GM18520 (cell line): ENCODE data around the gene LONRF2.

ENCODE experiments used
- ATAC-seq: cut with Tn5 transposase; IDR thresholded peaks from one replicate; pipeline ENCODE4 v1.9.1; 2021; ENCODE audit not compliant: unreplicated experiment

Gene LONRF2

DNA sequence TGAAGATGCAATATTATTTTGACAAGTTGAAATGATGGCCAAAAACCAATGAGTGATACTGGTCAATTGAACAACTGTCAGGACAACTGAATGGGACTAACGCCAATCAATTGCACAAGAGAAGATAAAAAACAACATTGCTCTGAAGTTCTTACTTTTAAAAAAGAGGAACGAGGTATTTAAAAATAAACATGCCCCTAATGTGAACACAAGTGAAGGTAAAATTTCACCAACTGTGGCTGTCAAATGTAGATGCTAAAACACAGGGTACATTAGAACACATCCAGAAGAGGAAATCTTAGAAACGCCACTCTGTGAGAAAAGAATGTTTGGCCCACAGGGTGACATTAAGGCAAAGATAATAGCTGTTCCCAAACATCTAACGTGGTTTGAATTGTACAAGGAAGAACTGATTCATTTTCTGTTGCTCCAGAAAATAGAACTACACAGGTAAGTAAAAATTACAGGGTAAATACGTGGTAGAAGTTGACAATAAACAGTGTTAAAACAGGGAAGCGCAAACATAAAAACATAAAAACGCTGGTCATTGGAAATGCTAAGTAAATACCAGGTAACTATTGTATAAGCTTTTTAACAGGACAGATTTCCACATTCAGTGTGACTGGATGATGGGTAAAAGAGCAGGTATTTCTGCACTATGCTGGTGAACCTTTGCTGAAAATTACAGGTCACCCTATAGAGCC, 20.3 kb downstream of the LONRF2 start:
- no peak for ATAC-seq

GRCh38 chr2:100299548-100299947, 22.8 kb downstream of the LONRF2 start:
- ATAC-seq: no peak

- ATAC-seq: no peak
Observed at GRCh38 chr2:100297511-100297910, 24.8 kb downstream of the LONRF2 start.

DNA sequence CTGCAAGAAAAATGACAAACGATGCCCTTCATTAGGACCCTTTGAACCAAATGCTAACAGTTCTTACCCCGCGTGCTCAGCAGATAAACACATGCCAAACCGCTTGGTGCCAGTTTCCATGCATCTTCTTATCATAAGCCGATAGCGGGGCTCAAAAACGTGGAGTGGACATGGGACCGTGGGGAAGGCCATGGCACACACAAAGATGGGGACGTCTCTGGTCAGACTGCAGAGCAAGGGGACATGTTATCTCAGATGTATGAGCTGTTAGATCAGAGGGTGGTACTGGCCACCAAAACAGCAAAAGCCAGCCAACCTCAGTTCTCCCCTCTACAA, 28.2 kb downstream of the LONRF2 start:
- ATAC-seq: no peak

DNA sequence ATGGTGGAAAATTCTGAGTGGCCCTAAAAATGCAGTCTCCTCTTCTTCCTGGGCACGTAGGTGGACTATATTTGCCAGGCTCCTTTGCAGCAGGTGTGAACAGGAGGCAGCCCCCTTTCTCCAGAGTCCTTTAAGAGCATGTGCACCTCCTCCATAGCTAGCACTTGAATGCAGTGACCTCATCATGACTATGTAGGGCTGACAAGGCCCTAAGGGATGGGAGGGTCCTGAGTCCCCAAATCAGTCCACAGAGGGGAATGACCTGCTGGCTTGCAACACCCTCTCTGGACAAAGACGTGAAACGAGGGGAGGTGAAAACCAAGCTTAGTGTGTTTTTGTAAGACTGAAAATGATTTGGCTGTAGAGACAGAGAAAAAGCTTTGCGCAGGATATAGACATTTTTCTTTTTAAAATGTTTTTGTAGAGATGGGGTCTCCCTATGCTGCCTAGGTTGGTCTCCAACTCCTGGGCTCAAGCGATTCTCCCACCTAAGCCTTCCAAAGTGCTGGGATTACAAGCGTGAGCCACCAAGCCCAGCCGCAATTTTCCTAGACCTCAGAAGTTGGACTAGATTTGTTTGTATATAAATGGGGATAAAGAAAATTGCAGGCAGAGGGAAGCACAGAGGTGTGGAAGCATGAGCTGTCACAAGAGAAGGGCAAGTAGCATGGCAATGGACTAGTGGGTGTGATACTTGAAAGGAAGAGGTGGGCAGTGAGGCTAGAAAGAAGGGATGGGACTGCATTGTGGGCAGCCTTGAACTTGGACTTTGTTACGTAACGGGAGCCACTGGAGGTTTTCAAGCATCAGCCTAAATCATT, 28.8 kb downstream of the LONRF2 start:
- ATAC-seq: no peak

DNA sequence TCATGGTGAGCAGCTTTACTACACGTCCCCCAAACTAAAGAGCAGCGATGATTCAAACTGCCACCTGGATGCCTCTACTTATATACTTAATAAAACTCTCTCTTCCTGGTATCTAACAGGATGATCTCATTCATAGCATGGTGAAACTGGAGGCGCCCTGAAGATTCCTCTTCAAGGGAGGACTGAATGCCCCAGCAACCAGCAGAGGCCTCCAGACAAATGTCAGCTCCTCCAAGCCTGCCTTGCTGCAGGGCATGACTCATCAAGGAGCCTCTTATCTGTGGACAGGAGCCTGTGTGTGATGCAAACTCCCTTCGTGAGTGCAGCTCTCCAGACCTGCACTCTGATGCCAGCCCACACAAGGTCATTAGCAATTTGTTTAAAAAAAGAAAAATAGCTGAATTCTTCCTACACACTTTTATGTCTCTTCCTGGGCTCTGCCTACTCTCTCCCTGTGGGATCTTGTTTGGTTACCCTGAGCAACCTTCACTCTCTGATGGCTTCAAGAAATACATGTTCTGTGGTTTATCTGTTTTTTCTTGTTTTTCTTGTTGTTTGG, 30.2 kb downstream of the LONRF2 start:
- ATAC-seq: no peak

DNA sequence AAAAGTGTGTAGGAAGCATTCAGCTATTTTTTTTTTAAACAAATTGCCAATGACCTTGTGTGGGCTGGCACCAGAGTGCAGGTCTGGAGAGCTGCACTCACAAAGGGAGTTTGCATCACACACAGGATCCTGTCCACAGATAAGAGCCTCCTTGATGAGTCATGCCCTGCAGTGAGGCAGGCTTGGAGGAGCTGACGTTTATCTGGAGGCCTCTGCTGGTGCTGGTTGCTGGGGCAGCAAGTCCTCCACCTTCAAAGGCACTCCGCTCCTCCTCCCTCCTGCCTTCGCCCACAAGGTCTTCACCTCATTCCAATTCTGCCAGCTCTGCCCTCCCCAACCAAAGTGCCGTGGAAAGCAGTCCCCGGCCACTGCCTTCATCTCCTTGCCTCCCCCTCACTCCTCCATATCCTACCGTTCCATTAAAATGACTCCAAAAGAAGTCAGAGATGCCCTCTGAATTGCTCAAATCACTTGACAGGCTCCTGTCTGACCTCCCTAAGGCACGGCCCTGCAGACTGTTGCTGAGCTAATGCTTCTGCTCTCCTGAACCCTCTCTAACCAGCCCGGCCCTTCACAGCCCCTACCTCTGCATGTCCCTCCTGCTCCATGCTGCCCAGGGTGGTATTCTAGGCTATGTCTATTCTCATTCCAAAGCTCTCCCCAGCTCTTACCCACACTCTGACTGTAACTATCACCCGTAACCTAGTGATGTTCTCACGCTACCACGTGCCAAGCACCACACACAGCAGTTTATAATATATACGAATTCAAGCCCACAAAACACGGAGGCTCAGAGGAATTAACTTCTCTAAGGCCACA, 30.9 kb downstream of the LONRF2 start:
- no peak for ATAC-seq

- ATAC-seq: no peak
Observed at GRCh38 chr2:100290718-100291151, 31.6 kb downstream of the LONRF2 start.

DNA sequence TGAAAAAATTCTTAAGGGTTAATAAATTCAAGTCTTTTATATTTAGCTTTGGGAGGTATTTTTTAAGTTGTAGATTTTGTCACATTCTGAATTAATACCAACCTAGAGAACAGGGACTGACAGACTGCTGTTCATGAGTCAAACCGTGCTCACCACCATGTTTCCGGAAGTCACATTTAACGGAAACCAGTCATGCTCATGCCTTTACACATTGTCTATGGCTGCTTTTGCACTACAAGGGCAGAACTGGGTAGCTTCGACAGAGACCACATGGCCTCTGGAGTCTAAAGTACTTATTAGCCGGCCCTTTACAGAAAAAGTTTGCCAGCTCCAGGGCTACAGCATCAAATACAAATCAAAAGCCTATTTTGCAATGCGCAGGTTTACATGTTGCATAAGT, 33.3 kb downstream of the LONRF2 start:
- ATAC-seq: no peak

DNA sequence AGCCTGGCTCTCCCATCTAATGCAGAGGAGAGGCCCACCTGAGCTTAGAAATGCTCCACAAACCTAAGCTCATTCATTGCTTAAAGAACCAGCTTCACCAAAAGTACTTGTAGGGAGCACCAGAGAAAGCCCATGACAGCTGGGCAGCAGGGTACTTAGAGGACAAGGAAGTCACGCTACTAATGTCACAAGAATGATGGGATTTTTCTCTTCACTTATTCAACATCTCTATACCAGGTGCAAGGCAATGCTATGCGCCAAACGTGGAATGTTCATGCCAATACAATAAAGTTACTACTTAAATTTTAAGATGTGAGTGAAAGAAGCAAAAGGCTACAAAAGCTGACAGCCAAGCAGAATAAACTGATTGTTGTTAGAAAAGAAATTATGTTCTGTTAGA, 36.0 kb downstream of the LONRF2 start:
- ATAC-seq: no peak

DNA sequence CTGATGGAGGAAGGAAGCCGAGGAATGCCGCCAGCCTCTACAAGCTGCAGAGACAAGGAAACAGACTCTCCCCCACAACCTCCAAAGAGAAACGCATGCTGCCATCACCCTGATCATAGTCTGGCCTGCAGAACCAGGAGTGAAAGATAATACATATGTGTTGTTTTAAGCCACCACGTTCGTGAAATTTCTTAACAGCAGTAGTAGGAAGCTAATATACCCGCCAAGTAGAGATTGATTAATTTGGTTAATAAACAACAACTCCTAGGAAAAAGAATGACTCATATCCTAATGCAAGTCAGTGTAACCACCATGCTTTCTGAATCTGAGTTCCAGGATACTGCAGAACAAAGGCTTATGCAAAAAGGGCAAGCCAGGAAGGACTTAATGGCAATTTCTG, 36.6 kb downstream of the LONRF2 start:
- no peak for ATAC-seq

GRCh38 chr2:100285011-100285410, 37.3 kb downstream of the LONRF2 start:
- ATAC-seq: no peak

- ATAC-seq: no peak
Observed at GRCh38 chr2:100283724-100284501, 38.4 kb downstream of the LONRF2 start.

DNA sequence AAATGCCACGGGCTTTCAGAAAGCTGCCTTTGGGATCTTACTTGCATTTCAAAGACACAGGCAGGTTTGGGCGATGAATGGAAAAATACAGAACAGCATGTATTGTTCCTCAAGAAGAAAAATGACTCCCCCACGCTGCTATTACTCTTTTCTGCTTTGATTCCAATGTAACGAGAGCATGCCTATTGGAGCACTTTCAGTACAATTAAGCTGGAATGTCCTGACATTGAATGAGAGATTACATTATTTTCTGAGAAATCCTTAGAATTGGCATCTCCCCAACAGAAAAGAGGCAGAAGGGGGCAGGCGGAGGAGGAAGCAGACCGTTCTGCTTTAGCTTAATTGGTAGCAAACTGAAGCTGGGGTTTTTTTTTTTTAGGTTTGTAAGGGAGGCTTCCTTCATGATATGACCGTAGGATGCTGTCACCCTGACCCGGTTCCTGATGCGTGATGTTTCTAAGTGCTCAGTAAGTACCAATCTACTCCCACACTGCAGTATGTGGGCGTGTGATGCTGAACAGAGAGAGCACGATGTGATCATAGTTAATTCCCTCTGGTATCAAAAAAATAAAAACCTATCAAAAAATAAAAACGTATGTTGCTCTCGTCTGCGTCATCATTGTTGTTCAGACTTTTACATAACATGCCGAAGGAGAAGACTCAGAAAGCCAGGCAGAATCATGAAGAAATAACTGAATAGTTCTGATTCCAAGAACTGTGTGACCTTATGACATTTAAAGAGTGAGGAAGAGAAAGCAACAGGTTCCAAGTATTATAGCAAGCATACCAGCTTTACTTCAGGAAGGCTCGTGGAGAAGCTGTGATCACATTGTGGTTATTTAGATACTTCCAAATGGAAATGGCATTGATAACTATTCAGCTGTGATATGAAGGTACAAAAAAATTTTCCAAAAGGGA, 40.5 kb downstream of the LONRF2 start:
- ATAC-seq: no peak

DNA sequence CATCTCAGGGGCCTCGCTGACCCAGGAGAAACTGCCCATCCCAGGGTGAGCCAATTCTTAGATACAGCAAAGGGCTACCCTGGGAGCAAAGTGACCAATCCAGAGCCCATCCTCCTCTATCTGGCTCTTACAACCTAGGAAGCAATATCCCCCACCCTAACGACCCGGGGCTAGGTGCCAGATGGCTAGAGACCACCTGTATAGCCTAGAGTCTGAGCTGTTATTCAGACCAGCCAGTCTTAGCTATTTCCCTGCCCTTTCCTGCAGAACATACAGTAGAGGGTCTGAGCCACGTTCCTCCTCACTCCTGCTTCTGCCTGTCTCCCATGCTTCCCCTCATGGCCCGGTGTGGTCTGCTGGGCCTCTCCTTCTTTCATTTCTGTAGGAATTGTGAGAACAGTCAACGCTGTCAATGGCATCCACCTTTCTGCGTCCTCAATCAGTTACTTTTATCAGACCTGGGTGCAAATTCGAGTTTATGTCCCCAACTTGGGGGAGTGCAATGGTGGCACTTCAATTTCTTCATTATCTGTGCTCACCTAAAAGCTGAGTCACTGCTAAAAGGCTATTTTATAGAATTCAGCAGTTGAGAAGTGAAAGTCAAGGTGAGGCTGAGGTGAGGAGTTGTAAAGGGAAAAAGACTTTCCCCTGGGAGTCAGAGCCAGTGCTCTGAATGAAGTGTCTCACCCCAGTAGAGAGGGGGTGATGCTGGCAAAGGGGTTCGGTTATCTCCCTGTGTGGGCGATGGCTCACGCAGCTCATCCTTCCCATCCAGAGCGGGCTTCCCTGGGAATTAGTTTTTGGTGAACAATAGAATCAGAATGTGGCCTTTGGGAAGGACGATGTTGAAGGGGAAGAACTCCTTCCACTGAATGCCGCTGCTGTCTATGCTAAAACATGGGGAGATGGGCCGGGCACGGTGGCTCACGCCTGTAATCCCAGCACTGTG, 42.4 kb downstream of the LONRF2 start:
- no peak for ATAC-seq

DNA sequence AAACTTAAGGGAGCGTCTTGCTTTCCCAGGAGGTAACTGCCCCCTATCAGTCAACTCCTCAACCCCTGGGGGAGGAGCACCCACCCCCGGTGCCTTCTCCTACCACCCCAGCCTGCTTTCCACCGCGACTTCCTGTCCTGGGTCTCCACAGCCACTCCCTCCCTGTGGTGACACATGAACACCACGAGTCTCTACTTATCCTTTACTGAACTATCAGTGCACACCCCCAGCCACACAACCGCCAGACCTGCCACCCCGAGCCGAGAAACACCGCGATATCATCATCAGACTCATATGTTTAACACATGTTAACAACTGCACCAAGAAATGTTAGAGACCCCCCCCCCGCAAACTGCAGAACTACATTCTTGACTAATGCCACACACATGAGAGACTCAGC, 43.3 kb downstream of the LONRF2 start:
- ATAC-seq: no peak

DNA sequence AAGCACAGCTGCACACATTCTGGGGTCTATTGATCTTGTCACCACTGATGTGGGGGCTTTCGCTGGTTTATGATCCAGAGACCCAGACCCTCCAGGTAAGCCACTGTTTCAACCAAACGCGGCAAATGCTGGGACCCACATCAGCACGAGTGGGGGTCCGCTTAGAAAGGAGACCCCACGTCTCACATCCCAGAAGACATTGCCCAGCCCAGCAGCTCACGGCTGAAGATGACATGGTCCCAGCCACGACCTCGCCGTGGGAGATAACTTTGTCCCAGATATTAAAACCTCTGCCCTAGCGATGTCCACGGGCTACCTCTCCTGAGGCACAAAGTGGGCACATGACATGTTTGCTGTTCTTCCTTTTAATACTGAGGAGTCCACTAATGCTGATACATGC, 43.8 kb downstream of the LONRF2 start:
- ATAC-seq: no peak

DNA sequence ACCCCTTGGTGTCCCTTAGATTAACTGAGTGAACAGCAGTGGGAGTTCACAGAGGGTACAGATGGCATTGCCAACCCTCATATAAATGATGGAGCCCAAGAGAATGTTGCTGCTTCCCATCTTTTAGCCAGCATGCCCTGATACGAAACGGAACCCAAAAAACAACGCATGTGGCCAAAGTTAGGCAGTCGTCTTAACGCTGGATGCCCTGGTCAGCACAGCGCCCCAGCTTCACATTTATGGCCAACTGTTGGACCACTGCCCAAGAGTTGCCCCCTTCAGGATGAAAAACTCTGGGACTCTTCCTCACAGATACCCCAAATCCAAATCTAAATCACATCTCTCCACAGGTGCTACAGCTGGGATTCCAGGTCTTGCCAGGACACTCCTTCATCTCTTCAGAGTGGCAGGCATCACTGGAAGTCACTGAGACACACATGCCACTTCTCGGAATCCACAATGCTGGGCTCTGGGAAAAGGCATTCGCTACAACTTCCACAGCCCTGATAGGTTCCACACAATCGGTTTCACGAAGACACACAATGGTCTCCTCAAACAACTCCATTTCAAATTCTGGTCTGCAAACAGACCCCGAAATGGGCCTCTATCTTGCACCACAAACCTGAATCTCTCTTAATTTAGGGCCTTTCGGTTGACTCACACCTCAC, 44.6 kb downstream of the LONRF2 start:
- ATAC-seq: no peak
